ENCODE results near the gene DEAF1.
"Not testable (repeated sequence)": the region's sequence is repeated elsewhere in the genome, so short reads cannot be mapped to it uniquely, and the experiment has no call there.

DNA sequence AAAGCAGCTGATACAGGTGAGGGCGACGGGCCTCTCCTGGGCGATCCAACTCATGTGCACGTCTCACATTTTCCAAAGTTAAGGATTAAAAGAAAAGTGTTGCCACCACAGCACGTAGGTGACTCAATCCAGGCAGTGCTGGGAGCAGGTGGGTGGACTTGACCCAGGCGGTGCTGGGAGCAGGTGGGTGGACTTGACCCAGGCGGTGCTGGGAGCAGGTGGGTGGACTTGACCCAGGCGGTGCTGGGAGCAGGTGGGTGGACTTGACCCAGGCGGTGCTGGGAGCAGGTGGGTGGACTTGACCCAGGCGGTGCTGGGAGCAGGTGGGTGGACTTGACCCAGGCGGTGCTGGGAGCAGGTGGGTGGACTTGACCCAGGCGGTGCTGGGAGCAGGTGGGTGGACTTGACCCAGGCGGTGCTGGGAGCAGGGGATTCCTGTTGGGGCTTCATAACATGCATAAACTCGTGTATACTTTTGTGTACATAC, 47.3 kb downstream of the DEAF1 start:
- TF ChIP-seq, protein P1, sequence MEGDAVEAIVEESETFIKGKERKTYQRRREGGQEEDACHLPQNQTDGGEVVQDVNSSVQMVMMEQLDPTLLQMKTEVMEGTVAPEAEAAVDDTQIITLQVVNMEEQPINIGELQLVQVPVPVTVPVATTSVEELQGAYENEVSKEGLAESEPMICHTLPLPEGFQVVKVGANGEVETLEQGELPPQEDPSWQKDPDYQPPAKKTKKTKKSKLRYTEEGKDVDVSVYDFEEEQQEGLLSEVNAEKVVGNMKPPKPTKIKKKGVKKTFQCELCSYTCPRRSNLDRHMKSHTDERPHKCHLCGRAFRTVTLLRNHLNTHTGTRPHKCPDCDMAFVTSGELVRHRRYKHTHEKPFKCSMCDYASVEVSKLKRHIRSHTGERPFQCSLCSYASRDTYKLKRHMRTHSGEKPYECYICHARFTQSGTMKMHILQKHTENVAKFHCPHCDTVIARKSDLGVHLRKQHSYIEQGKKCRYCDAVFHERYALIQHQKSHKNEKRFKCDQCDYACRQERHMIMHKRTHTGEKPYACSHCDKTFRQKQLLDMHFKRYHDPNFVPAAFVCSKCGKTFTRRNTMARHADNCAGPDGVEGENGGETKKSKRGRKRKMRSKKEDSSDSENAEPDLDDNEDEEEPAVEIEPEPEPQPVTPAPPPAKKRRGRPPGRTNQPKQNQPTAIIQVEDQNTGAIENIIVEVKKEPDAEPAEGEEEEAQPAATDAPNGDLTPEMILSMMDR (CRISPR knock-in tag; IDR thresholded peaks at IDR 0.05) = not testable (repeated sequence)
- TF ChIP-seq HNRNPUL1 (IDR thresholded peaks at IDR 0.05; ENCODE audit: low read depth, low read length); LRRFIP1 (CRISPR knock-in tag; conservative IDR thresholded peaks at IDR 0.05); UBTF (CRISPR knock-in tag; IDR thresholded peaks at IDR 0.05); NFE2L2 (IDR thresholded peaks at IDR 0.05; ENCODE audit: low read length); HDAC2 (CRISPR knock-in tag; IDR thresholded peaks at IDR 0.05); RAD21 (CRISPR knock-in tag; IDR thresholded peaks at IDR 0.05); CHD4 (IDR thresholded peaks at IDR 0.05; ENCODE audit: borderline replicate concordance, low read length): not testable (repeated sequence)
